ENCODE measurements around the gene ITGAV.
"Not testable (repeated sequence)": the region's sequence is repeated elsewhere in the genome, so short reads cannot be mapped to it uniquely, and the experiment has no call there.

DNA sequence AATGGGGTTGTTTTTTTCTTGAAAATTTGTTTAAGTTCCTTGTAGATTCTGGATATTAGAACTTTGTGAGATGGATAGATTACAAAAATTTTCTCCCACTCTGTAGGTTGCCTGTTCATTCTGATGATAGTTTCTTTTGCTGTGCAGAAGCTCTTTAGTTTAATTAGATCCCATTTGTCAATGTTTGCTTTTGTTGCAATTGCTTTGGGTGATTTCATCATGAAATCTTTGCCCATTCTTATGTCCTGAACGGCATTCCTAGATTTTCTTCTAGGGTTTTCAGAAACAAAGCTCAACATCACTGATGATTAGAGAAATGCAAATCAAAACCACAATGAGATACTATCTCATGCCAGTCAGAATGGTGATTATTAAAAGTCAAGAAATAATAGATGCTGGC, 21.3 kb upstream of the ITGAV start:
- TF ChIP-seq, protein P1, sequence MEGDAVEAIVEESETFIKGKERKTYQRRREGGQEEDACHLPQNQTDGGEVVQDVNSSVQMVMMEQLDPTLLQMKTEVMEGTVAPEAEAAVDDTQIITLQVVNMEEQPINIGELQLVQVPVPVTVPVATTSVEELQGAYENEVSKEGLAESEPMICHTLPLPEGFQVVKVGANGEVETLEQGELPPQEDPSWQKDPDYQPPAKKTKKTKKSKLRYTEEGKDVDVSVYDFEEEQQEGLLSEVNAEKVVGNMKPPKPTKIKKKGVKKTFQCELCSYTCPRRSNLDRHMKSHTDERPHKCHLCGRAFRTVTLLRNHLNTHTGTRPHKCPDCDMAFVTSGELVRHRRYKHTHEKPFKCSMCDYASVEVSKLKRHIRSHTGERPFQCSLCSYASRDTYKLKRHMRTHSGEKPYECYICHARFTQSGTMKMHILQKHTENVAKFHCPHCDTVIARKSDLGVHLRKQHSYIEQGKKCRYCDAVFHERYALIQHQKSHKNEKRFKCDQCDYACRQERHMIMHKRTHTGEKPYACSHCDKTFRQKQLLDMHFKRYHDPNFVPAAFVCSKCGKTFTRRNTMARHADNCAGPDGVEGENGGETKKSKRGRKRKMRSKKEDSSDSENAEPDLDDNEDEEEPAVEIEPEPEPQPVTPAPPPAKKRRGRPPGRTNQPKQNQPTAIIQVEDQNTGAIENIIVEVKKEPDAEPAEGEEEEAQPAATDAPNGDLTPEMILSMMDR (IDR thresholded peaks at IDR 0.05) = not testable (repeated sequence)
- TF ChIP-seq POLR2A (IDR thresholded peaks at IDR 0.05) = not testable (repeated sequence)
